CD4-positive, alpha-beta T cell treated with Interleukin-17A for 1 hour (primary cell): ENCODE data around the gene PLA2R1.
"Not testable (repeated sequence)": the region's sequence is repeated elsewhere in the genome, so short reads cannot be mapped to it uniquely, and the experiment has no call there.

Experiments
- DNase-seq: peaks from one replicate; pipeline ENCODE4 v3.0.0-alpha.2; 2020

PLA2R1 gene

GRCh38 chr2:160063271-160063670 lies 856 bp upstream of the PLA2R1 start:
- no peak for DNase-seq

DNA sequence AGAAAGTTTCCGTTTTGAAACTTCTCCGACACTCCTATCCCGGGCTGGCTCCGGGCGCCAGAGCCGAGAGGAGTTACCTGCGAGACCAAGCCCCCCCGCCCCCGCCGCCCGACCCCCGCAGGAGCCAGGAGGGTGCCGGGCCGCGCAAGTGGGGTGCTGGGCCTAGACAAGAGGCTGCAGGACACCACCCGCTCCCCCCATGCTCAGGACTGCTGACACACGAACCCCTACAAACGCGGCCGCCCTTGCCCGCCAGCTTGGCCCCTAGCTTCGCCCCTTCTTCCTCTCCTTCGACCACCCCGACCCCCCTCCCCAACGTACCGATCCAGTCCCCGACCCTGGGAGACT lies 497 bp downstream of the PLA2R1 start:
- DNase-seq = no peak

- no peak for DNase-seq
Observed at GRCh38 chr2:160061533-160061932, 882 bp downstream of the PLA2R1 start.

DNA sequence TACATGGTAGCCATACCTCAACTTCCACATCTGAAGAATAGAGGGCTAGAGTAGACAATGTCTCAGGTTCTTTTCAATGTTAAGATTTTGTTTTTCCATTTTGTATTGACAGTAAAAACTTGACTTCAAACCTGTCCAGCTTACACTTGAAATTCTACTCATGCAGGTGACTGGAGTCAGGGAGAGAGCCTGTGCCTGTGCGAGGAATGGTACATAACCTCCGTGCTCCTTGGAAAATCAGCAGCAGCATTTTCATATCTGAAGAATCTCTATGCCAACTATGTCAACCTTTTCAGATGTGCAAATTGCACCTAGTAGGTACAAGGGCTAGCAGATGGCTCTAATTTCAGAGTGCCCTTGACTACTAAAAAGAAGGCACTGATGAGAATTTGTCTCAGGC lies 2.1 kb downstream of the PLA2R1 start:
- DNase-seq = no peak

- DNase-seq = no peak
Observed at GRCh38 chr2:160057356-160057755, 5.1 kb downstream of the PLA2R1 start.

- no peak for DNase-seq
Observed at GRCh38 chr2:160055726-160056108, 6.7 kb downstream of the PLA2R1 start.

DNA sequence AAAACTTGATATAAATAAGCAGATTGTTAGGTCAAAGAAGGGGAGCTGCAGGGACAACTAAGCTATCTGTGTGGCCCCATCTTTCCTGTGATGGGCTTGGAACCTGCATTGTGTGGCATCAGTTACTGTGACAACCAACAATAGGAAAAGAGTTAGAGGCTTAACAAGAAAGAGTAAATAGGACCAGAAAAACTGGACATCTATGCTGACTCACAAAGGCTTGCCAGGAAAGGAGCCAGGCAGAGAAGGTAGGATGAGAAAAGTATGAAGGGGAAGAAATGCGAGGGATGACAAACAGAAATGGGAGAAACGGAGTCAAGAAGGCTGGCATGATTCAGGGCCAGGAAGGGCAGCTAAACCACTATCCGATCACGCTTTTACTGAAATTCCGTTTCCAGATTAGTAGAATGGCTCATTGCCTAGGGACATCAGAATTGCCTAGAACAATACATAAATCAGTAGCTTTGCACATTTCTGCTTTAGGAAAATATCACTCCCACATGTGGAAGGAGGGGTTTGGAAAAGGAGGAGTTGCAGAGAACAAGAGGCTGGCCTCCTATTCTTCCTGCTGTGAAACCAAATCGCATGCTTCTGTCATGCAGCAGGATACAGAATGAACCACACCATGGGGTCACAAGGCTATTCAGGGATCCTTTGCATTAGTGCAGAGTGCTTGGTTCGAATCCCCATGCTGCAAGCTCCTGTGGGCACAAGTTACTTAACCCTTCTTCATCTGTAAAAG lies 7.3 kb downstream of the PLA2R1 start:
- no peak for DNase-seq

DNA sequence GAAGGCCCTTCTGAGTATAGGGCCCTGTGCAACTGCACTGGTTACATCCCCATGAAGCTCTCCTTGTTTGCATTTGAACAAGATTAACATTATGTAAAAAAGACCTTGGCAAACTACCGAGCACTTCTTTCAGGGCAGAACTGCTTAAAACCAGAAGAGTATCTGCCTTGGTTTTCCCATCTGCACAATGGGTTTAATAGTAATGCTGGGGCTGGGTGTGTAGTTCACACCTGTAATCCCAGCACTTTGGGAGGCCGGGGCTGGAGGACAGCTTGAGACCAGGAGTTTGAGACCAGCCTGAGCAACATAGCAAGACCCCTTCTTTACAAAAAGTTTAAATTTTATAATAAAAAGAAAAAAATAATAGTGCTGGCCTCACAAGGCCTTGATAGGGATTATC lies 8.5 kb downstream of the PLA2R1 start:
- no peak for DNase-seq

- DNase-seq = no peak
Observed at GRCh38 chr2:160052531-160052930, 9.9 kb downstream of the PLA2R1 start.

DNA sequence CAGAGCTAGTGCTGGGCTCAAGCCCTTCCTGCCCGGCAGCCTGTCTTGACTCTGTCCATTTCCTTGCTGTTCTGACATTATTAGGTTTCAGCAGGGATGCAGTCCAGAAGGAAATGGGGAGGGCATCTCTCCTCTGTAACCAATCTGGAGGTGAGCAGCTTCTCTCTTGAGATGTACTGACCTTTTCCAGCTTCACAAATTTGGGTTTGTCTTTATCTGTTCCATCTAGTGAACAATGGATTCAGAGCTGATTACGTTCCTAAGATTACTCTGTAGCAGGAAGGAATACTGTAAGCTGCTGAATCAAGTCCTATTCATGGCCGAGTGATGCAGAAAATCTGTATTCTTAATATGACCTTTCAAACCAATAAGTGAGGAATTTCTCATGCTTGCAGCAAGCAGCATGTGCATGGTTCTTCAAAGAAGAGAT lies 11.0 kb downstream of the PLA2R1 start:
- DNase-seq = no peak

- no peak for DNase-seq
Observed at GRCh38 chr2:160050147-160050546, 12.3 kb downstream of the PLA2R1 start.

DNA sequence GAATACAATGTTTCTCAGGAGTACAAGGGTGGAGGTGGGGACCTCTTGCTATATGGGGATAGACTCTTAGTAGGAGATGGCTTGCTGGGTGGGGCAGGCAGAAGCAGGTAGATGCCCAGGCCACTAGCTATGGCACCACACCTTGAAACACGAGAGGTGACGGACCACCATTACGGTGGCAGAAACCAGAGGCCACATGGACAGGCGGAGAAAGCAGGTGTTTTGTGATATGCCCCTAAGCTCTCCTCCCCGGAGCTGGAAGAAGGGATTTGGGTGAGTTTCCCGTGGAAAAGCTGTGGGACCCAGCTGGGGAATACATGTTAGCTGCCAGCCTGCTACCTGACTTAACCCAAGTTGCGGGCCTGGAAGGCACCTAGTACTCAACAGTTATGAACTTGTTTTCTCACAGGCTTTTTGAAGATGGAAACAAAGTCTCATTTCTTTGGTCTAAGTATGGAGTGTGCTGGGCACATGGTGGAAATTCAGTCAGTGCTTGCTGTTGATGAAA lies 16.7 kb downstream of the PLA2R1 start:
- no peak for DNase-seq

DNA sequence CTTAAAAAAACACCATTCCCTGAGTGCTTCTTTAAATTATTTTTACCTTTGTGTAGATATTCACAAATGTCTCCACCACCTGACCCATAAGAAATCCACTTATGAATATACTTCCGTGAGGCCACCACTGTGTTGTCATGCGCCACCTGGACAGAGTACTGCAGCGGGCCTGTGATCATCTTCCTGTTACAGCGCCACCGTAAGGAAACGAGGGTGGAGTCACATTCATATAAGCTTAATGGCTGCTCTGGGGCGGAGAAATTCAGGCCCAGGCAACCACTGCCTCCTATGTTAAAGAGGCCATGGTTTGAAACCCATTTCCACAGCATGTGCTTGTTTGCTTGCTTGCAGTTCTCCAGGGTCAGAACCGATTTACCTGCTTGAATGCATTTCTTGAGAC lies 17.7 kb downstream of the PLA2R1 start:
- no peak for DNase-seq

DNA sequence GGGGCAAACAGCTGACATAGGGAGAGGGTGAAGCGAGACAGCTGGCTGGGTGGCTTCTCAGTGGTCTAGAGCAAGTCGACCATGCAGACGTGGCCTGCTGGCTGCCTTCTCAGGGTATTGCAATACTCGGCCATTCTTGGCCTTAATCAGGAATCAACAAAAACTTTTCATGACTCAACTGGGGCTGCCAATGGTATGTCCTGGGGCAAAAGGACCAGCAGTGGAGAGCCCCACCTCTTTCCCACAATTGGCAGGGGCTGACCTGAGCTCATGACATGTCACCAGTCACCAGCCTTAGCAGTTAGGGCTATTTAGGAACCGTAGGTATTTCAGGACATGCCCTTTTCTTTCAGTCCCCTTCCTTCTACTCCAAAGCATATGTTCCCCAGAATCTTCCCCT lies 19.1 kb downstream of the PLA2R1 start:
- DNase-seq = no peak

DNA sequence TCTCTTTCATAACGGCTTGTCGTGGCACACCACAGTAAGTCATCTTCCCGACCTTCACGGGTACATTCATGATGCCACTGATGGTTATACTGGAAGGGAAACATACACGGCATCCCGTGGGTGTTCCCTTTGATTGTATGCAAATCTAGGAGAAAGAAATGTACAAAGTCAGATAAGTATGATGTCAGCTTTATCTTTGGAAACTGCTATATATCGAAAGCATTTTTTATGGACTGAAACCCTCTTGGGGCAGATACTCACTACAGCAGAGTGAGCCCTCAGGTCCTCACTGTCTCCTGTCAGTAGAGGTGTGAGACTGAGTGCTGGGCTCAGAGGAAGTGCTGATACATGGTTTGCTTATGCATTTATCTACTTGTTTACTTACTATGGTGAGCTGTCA lies 20.4 kb downstream of the PLA2R1 start:
- DNase-seq = no peak

DNA sequence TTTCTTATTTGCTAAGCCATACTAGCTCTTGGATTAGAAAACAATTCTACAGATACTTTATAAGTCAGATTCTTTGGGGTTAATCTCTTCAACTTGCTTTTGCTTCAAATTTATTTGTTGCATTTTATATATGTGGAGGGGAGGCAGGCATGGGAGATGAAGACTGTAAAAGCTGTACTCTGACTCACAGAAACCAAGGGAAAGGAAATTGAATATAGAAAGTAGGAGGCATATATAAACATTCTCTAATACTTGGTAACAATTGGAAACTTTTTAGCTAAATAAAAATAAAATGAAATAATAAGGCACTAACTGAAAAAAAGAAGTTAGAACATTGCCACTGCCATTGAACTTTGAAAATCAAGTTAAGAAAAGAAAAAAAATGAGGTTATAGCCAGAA lies 21.3 kb downstream of the PLA2R1 start:
- no peak for DNase-seq

- no peak for DNase-seq
Observed at GRCh38 chr2:160039166-160039903, 23.1 kb downstream of the PLA2R1 start.

GRCh38 chr2:160038662-160039061 lies 23.8 kb downstream of the PLA2R1 start:
- DNase-seq = not testable (repeated sequence)

DNA sequence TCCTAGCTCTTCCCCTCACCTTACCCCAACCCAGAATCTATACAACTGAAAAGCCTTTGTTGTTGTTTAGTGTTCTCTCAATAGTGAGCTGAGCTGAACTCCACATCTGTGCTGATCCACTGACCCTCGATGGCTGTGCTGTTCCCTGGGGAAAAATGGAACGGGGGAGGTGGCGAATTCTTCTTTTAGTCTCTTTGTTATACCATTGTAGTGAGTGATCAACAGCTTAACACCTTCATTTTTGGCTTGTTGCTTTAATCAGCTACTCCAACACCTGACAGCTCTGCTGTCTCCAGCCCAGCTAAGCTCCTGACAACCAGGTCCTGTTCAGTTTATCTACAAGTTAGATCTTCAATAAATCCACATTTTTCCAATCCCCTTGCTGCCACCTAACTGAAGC lies 25.7 kb downstream of the PLA2R1 start:
- DNase-seq = no peak

GRCh38 chr2:160035125-160035524 lies 27.3 kb downstream of the PLA2R1 start:
- DNase-seq = no peak

- no peak for DNase-seq
Observed at GRCh38 chr2:160034396-160034795, 28.0 kb downstream of the PLA2R1 start.

DNA sequence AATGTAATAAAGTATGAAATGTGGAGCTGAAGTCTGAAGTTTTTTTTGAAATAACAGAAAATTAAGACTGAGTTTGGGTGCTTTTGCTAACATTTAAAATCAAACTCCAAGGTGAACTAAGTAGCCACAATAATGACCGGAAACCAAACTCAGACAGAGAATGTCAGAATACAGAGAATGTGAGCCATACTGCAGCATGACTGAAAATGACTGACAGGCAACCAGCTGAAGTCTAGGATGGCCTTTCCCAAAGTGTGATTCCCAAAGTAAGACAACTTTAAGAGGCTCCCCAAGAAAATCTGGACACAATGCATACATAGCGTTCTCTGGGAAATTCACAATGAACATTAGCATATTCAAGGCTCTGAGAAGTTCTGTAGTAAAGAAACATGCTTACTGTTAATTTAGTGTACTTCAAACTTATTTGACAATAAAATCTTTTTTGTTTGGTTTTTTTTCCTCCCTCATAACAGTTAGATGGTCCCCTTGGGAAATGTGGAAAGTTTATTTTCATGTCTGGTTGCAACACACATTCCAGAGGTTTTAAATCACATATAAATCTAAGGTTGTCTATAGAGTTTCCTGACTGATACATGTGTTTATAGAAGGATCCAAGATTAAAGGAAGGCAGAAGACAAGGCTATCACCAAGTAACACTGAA lies 28.6 kb downstream of the PLA2R1 start:
- no peak for DNase-seq

- no peak for DNase-seq
Observed at GRCh38 chr2:160029270-160029628, 33.2 kb downstream of the PLA2R1 start.
